GM18870 (cell line): ENCODE data around the gene TBKBP1.

Experiments used
- ATAC-seq: cut with Tn5 transposase; IDR thresholded peaks from one replicate; pipeline ENCODE4 v1.9.1; 2021; ENCODE audit warnings: moderate library complexity; ENCODE audit not compliant: unreplicated experiment

Gene TBKBP1

DNA sequence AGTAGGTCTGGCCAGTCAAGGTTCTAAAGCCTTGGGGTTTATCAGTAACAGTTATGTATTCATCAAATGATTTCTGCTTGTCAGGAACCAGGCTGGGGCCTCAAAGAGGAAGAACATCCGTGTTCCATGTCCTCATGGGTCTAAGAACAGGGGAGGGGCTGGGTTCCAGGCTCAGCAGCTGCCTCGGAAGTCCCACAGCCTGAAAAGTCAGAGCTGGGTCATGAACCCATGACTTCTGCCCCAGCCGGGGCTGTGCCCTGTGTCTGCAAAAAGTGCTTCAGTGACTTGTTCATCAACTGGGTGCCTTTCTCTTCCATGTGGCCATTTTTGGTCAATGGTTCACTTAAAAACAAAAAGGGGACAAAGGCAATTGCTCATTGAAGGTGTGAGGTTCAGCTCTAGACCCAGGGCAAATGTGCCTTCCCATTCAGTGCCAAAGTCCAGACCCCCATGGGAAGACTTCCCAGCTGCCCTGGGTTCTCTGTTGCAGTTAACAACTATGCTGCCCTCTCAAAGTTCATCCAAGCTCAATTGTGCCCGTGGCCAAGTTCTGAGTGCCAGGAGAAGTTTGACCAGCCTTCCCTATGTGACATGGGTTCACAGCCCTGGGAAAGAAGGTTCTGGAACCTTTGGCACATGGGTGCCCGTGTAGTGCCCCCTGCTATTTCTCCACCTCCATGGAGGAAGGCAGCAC, 18.5 kb downstream of the TBKBP1 start:
- no peak for ATAC-seq

DNA sequence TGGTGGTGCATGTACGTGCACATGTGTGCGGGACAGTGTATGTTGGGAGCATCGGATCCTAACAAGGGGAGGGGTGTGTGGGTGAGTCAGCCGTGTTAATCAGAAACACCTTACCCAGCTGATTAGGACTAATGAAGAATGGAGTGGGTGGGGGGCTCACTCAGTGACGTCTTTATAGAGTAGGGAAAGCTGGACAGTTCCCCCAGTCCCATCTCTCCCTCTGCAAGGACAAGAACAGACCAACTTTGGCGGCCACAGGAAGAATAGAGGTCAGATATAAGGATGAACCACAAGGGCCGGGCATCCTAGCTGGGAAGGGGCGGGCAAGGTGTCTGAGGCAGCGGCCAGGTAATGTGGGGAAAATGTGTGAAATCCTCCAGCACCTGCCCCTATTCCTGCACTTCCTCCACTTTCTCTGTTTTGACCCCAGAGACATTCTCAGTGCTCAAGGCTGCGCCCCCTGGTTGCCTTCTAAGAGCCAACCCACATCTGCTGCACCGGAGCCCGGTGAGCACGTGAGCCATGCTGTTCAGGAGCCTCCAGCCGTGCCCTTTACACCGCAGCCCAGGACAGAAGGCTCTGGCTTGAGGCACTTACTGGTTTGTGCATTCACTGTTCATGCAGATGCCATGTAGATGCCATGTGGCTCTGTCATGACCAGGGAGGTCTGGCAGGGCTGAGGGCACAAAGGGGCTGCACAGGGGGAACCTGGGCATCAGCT, 20.2 kb downstream of the TBKBP1 start:
- no peak for ATAC-seq

DNA sequence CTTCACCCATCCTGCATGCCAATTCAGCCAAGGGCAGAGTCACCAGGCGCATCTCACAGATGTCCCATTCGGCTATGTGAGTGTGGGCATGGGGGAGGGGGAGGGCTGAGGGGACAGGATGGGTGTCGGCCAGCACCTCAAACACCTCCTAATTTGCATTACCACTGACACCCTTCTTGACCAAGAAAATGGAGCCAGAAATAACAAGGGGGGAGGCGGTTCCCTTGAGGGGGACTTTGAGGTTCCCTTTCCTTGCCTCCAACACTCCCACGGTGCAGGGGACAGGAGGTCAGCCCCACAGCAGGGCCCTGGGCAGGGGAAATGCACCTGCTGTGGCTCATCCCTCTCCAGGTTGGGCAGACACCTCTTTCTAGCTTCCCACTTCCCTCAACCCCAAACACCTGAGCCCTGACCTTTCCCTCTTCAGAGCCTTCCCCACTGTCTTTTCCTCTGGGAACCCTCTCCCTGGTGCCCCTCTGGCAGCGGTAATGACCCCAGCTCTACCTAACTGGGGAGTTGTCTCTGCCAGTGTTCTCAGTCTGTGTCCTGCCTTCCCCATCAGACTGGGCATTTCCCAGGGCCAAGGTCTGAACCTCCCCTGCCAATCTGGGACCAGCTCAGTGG, 20.9 kb downstream of the TBKBP1 start:
- ATAC-seq: no peak

DNA sequence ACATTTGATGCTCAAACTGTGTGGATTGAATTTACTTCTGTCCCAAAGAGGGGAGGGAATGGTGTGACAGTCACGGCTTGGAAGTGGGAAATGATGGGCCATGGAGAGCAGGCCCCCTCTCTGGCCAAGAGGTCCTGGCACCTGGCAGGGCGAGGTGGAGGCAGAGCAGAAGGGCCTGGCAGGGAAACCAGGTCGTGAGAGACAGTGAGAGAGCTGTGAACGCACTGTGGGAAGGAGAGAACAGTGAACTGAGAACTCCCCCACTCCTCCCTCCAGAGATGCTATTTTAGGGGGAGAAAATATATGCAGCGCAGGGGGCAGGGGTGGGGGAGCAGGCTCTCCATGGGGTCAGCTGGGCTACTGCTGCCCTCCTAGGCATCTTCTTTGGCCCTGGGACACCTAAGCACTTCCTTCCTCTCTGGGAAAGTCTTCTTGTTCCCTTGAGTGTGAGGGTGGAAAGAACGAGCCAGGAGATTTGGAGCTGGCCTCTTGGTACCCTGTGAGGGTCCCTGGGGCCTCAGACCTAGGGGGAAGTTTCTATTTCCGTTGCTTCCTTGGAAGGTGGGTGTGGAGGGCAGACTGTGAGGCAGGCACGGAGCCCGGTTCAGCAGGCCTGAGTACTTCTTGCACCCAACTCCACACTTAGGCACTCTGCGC, 21.8 kb downstream of the TBKBP1 start:
- no peak for ATAC-seq

DNA sequence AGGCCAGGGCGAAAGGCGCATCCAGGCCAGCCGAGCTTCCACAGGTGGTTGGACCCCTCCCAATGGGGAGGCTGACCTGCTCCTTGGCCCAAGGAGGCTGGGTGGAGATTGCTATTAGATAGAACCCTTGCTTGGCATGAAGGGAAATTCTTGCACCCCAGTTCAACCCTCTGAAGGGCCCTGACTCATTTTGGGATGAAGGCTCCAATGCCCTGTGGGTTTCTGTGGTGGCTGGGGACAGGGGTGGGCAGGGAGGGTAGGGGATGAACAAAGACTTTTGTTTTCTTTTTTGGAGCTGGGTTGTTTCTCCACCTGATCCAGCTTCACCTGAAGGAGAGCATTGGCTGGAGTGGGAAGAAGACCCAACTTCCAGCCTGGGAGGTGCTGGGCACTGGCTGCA, 22.4 kb downstream of the TBKBP1 start:
- no peak for ATAC-seq

DNA sequence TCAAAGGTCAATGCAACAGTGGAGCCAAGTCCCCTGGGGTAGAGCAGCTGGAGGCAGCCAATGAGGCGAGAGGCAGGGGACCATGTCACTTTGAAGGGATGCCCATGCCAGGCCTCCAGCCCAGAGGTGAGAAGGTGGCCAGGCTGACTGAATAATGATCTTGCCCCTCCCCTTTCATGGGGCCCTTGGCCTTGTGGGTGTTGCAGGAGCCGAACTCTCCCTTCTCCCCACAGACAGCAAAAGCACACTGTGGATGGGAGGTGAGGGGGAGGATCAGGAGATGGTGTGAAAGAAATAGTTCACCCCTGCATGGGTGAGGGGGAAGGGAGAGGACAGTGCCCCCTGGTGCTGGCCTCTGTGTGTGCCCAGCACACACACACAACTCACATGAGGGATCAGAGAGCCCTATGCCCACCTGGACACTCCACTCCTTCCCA, 23.3 kb downstream of the TBKBP1 start:
- no peak for ATAC-seq

DNA sequence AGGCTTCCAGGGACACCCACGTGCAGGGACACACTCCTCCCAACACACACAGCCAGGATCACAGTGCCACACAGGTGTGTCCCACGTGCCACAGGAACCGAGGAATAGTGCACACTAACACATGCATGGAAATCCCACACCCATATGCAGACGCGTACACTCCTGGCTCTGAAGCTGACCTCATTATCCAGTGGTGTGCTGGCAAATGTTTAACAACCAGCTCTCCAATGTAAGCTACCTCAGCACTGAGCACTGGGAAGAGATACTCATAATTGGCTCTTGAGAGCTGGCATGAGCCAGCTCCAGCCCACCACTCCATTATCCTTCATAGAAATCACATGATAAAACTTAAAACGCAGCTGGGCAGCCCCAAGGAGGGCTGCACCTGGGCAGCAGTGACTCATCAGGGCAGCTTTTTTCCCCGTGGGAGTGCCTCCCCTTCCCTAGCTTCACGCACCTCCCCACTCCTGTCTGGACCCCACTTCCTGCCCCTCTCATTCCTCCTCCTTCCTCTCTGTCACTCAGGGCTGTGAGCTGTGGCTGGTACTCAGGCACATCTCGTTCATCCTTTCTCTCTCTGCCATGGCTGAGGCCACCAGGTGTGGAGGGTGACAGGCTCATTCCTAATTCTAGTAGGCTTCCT, 24.1 kb downstream of the TBKBP1 start:
- no peak for ATAC-seq

DNA sequence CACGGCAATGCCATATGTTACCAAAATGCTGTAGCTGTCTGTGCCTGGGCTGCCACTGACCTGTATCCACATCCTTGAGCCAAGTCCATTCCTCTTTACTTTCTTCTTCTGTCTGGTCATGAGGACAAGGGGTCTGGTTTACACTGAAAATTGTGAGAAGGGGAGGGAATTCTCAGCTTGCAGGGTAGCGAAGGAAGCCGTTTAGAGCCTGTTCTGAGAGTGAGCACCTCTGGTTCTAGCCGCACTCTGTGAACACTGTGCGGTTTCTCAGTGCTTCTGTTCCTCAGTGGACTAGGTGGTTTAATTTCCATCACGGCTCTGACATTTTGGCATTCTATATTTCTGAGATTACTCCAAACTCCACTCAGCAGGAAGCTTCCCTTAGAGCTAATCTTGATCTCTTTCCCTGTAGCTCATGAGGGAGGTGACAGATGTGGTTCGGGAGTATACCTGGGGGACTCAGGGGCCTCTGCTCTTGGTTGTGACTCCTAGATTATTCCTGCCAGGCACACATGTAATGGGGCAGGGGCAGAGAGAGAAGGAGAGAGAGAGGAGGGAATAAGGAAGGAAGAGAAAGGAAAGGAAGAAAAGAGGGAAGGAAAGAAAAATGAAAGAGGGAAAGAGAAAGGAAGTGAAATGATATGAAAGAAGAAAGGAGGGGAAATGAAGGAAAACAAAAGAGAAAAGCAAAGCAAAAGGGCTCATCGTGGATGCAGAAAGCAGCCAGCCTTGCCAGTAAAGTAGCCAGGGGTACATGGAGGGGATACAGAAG, 24.9 kb downstream of the TBKBP1 start:
- ATAC-seq: no peak

DNA sequence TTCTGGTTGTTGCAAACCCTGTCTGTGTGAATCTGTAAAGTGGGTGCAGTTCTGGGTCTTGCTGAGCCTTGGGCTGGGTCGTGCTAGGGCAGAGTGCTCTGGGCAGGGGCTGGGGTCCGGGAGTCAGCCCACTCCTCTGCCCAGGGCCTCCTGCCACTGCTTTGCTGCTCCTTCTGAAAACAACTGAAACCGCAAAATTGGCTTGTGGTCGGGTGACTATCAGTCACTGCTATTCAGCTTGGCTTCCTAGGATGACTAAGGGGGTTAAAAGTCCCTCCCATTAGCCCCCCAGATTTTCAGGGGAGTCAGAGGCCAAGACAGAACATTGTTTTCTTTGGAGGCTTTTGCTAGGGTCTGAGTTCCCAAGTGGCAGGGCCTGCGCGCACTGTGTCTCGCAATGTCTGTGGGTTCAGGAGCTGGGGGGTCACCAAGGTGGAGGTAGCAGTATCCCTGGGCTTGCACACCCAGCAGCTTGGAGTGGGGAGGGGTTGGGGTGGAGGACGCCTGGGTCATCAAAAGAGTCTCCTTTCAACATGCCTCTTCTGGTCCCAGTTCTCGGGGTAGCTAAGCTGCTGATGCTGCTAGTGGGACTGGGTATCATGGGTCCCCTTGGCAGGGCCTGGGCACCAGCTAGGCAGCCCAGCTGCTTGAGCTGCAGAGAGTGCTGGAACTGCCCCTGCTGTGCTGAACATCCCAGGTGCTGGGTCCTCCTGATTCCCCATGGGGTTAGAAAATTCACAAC, 25.6 kb downstream of the TBKBP1 start:
- ATAC-seq: no peak

DNA sequence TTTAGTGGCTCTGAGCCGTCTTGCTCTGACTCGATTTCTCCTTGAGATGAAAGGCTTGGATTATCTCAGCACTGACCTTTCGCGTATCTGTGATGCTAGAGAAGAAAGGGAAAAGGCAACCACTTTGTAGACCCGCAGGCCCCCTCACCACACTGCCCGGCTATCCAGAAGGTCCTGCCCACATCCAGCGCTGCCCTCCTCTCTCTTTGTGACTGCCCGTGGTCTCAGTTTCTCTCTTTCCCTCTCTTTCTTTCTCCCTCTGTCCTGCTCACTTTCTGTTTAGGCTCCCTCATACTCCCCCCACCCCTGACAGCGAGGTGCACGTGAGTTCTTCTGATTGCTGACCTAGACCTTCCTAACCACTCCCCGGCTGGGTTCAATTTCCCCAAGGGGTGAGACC, 26.2 kb downstream of the TBKBP1 start:
- no peak for ATAC-seq

DNA sequence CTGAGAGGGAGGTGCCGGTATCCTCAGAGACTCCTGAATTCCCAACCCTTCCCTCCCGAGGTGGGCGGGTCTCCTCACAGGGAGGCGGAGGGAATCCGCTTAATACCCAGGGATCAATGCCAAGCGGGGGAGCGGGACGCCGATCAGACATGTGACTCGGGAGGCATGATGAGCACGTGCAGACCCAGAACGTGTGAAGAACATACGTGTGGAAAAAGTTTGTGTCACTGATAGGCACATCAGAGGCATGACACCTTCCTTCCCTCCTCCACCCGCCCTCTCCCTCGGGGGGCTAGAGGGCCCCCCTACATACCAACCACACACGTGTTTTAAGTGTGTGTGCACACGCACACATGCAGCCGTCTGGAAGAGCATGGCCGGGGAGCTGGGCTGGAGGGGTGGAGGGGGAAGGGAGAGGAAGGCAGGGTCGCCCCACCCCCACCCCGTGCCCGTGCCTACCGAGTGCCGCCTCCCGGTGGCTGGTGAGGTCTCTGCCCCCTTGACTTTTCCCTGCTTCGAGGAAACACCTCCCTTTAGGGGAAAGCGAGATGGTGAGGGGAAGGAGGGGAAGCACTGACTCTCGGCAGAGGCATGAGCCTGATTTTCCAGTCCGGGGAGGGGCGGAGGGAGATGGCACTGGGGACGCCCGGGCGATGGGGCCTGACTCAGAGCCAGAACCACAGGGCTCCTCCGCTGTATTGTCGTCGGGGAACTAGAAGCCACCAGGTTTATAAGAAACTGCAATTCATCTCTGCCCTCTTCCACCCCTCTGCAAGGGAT, 27.0 kb downstream of the TBKBP1 start:
- ATAC-seq: no peak

DNA sequence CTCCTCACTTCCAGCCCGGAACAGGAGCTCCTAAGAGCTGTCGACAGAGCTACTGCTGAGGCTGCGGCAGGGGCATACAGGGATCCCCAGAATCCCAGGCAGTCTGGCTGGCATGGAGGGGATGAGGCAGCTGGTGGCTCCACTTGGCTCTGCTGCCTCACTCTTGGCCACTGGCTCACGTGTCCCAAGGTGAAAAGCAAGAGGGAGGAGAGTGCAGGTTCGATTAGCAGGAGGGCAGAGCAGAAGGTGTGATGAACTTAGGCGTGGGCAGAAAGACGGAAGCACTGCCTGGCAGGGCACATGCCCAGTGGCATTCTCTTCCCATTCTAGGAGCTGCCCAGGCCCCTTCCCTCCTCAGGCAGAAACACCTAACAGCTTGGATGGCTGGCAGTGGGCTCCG, 27.8 kb downstream of the TBKBP1 start:
- ATAC-seq: no peak

DNA sequence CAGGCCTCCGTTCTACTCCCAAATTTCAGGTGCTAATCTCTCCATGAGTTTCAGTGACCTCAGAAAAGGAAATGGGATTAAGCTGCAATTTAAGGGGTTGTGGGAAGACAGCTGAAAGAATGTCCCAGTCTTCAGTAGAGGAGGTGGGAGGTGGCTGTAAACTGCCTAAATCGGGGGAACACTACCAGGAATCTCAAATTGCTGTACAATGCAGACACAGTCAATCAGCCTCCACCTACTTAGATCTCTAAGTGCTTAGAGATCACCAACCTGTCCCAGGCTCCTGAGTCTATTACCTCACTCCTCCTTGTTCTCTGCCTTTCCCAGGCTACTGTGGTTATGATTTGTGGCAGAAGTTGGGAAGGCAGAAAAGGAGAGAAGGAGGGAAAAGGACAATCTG, 30.7 kb downstream of the TBKBP1 start:
- no peak for ATAC-seq

DNA sequence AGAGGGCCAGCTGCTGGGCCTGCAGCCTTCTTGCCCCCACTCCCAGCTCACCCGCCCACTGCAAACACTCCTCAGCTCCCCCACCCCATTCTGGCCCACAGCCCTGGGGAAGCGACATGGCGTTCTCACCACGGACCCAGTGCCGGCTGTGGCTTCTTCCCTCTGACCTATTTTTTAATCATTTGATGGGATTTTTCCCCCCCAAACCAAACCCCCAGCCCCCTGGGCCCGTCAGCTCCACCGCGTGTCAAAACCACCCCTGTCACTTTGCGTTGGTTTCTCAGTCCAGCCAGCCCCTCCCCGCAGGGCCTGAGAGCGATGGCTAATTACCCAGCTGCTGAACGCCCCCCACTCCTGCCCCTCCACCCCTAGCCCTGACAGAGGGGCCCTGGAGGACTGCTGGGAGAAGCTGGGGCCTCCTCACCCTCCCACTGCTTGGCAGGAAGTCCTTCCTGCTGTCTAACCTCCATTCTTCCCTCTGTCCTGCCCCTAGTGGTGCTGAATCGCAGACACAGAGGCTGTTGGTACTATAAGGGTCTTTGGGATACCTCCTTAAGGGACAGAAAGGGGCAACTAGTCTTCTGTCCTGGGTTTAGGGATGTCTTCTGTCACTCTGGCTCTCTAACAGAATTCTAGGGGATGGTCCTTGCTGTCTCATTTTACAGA, 31.6 kb downstream of the TBKBP1 start:
- ATAC-seq: no peak

DNA sequence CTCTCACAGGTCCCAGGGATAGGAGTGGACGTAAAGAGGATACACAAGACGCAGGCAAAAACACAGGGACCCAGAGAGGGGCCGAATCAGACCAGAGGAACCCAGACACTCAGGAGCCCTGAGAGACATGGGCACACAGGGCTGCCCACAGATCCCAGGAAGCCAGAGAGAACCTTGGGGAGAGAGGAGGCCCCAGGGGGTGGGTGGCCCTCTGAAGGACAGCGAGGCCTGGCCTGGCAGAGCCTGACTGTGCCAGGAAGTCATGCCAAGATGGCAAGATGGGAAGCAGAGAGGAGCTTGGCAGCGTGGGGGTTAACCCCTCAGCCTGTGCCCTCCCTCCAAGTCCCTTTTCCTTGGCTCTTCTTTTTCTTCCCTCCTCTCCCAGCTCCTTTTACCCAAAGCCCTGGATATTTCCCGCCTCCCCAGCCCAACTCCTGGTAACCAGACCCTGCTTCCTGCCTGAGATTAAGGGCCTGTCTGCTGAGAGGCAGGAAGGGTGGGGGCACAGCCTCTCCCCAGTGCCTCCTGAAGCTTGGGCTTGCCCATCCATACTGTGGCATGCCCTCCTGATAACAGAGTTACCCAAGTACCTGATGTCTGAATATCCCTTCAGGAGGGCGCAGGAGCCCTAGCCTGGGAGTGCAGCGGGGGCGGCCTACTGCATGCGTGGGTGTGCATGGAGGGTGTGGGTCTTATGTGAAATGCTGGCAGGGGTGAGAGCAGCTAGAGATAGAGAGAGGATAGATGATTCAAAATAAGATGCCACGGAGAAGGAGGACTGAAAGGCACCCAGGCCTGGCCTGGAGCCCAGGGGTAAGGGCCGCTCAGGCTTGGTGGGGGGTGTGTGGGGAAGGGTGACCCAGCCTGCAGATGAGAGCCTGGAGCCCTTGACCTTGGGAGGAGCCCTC, 33.1 kb downstream of the TBKBP1 start:
- ATAC-seq: no peak

DNA sequence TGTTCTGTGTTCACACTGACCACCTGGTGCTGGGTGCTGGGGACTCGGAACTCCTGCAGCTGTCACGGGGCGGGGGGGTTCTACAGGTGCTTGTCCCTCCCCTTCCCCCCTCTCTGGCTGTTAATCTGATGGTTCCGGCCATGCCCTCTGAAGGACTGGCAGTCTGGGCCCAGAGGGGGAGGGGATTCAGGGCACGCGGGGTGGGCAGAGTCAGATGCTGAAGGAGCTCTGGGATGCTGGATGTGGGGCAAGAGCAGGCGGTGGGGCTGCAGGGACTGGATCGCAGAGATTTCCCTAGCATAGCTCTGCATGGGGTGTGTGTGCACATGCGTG, 33.7 kb downstream of the TBKBP1 start:
- ATAC-seq: no peak

DNA sequence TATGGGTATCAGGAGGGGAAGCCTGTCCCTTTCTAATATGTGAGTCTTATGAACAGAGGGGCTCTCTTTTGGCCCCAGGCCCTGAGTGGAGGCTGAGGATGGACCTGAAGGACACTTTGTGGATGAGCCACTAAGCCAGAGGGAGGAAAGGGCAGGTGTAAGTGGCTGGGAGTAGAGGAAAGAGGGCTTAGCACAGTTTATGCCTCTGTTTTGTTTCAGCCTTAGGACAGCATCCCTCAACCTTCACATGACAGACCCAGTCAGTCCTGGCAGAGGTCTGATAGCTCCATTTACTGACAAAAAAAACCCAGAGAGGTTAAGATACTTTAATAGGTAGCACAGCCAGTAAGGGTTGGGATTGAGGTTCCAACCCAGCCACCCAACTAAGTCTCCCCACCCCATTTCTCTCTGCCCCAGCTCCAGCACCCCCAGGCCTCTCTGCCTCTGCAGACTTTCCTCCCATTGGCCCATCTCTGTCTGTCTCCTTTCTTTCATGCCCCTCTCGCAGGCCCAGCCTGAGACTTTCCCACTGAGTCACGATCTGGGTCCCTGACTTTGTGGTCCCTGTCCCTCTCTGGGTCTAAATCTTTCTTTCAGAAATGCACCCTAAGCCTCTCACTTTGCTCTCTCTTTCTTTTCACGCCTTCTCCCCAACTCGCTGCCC, 34.4 kb downstream of the TBKBP1 start:
- no peak for ATAC-seq
